WTC11 (cell line): ENCODE results near the gene ITGA5. TPM values are rescaled to one million over a fixed set of nuclear protein-coding genes. Genes with fewer than 3 reads are reported as not detected.

ENCODE experiments used
- ATAC-seq: fragments of 200-7000 bp; cut with Tn5 transposase; 2 replicates; pipeline ENCODE4 v1.10.0; 2021; ENCODE audit warnings: mild to moderate bottlenecking, moderate library complexity
- CTCF ChIA-PET: fragments of 300-600 bp; sonication (Branson Sonifier 250); formaldehyde crosslinking; loops from one replicate; lab custom pipeline; 2021; ENCODE audit warnings: antibody characterized with exemption; lab: Charles Lee
- POLR2A ChIA-PET: fragments of 350-600 bp; sonication (Branson Sonifier 250); formaldehyde crosslinking; loops from one replicate; lab custom pipeline; 2021; ENCODE audit warnings: antibody characterized with exemption; lab: Charles Lee
- DNase-seq: peaks from one replicate; pipeline ENCODE4 v3.0.0; 2021; ENCODE audit warnings: low spot score
- H3K27ac Mint-ChIP-seq: 2 replicates; pipeline ENCODE4 v1.8.0; 2021; ENCODE audit warnings: mixed read lengths
- H3K27me3 Mint-ChIP-seq: 2 replicates; pipeline ENCODE4 v1.8.0; 2021; ENCODE audit warnings: low read depth, mild to moderate bottlenecking, moderate library complexity, mixed read lengths
- H3K36me3 Mint-ChIP-seq: 2 replicates; pipeline ENCODE4 v1.8.0; 2021; ENCODE audit warnings: mixed read lengths
- H3K4me1 Mint-ChIP-seq: 2 replicates; pipeline ENCODE4 v1.8.0; 2022; ENCODE audit warnings: mixed read lengths
- H3K4me3 Mint-ChIP-seq: 2 replicates; pipeline ENCODE4 v1.8.0; 2021; ENCODE audit warnings: mild to moderate bottlenecking, moderate library complexity, mixed read lengths
- H3K9me3 Mint-ChIP-seq: 2 replicates; pipeline ENCODE4 v1.8.0; 2021; ENCODE audit warnings: mixed read lengths
- CTCF ChIP-seq: fragments of 200-600 bp; IDR thresholded peaks from 2 replicates; pipeline ENCODE4 v1.8.0; 2022; ENCODE audit warnings: antibody characterized with exemption
- FOXK1 ChIP-seq: sonication (generic); formaldehyde crosslinking; IDR thresholded peaks from 2 replicates; pipeline ENCODE4 v1.8.0; 2022; ENCODE audit warnings: mild to moderate bottlenecking, moderate library complexity, missing genetic modification reagents
- FOXP1 ChIP-seq: sonication (generic); formaldehyde crosslinking; IDR thresholded peaks from 2 replicates; pipeline ENCODE4 v1.8.0; 2022; ENCODE audit warnings: missing genetic modification reagents, mild to moderate bottlenecking, moderate library complexity, borderline replicate concordance
- GABPB1 ChIP-seq: sonication (generic); formaldehyde crosslinking; IDR thresholded peaks from 2 replicates; pipeline ENCODE4 v1.8.1; 2023; ENCODE audit warnings: mild to moderate bottlenecking, missing genetic modification reagents
- JUN ChIP-seq: sonication (generic); formaldehyde crosslinking; IDR thresholded peaks from 2 replicates; pipeline ENCODE4 v1.8.0; 2023; ENCODE audit warnings: mild to moderate bottlenecking, missing genetic modification reagents
- MXD4 ChIP-seq: fragments of 250-450 bp; sonication (Bioruptor Pico); IDR thresholded peaks from 2 replicates; pipeline ENCODE4 v1.8.0; 2021; ENCODE audit warnings: mild to moderate bottlenecking, moderate library complexity, borderline replicate concordance
- ZNF138 ChIP-seq: sonication (generic); formaldehyde crosslinking; conservative IDR thresholded peaks from 2 replicates; pipeline ENCODE4 v1.8.1; 2022; ENCODE audit warnings: mild to moderate bottlenecking, moderate library complexity, missing genetic modification reagents
- ZNF219 ChIP-seq: sonication (generic); formaldehyde crosslinking; IDR thresholded peaks from 2 replicates; pipeline ENCODE4 v1.8.0; 2023; ENCODE audit warnings: missing genetic modification reagents, mild to moderate bottlenecking, borderline replicate concordance
- ZNF425 ChIP-seq: fragments of 250-450 bp; sonication (Bioruptor Pico); conservative IDR thresholded peaks from 2 replicates; pipeline ENCODE4 v1.9.0; 2021; ENCODE audit warnings: mild to moderate bottlenecking
- ZNF512 ChIP-seq: sonication (generic); formaldehyde crosslinking; IDR thresholded peaks from 2 replicates; pipeline ENCODE4 v1.8.1; 2022; ENCODE audit warnings: missing genetic modification reagents, borderline replicate concordance
- total RNA-seq: library from RNA; stranded (reverse); gene quantifications from 3 replicates; pipeline ENCODE4 v1.2.3, GENCODE V29; 2021

ITGA5 gene
- total RNA-seq, 1 experiment from 2014 or later = 21.9 TPM

GRCh38 chr12:54349036-54349435 lies 70.0 kb downstream of the ITGA5 start:
- Mint-ChIP-seq H3K9me3 (no peaks in the 10 kb centered on the region), H3K27ac (no peak overlapping the region), H3K27me3 (peaks cover 18% of the 10 kb centered on the region), H3K36me3 (peaks cover 46% of the 10 kb centered on the region), H3K4me3 (no peak overlapping the region), H3K4me1 (peaks cover 47% of the 10 kb centered on the region)
- TF ChIP-seq ZNF425 (CRISPR knock-in tag) (no peak), ZNF512 (CRISPR knock-in tag) (no peak), ZNF138 (no peak), FOXK1 (no peak), CTCF (no peak), FOXP1 (CRISPR knock-in tag) (no peak), GABPB1 (CRISPR knock-in tag) (no peak), JUN (CRISPR knock-in tag) (no peak), MXD4 (no peak), ZNF219 (no peak)
- ATAC-seq (no peak), DNase-seq (no peak)
- ChIA-PET CTCF (interaction anchor here (1.0 kb wide), 1 partner anchor 10 kb away, joined by 3 read pairs; no protein-coding TSS in a partner anchor), POLR2A (no interaction called here)

Other genes starting within 250 kb of the ITGA5 start
- 19.2 to 27.5 TPM (median 26.3 TPM) in 3 replicates for gene SMUG1, start 230.3 kb downstream of the ITGA5 start, total RNA-seq
- 182 to 218 TPM (median 216 TPM) in 3 replicates for gene CBX5, start 139.1 kb downstream of the ITGA5 start, total RNA-seq
- 2,589 to 2,788 TPM (median 2,737 TPM) in 3 replicates for gene HNRNPA1, start 138.5 kb downstream of the ITGA5 start, total RNA-seq
- 2.4 to 3.0 TPM (median 3.0 TPM) in 3 replicates for gene NFE2, start 118.3 kb downstream of the ITGA5 start, total RNA-seq
- gene COPZ1, start 94.1 kb downstream of the ITGA5 start, total RNA-seq = 98.2 to 116 TPM (median 115 TPM) in 3 replicates
- 0.13 TPM in 1 of 3 replicates, not detected in the others for gene GPR84, start 54.8 kb downstream of the ITGA5 start, total RNA-seq
- gene ZNF385A, start 34.5 kb downstream of the ITGA5 start, total RNA-seq = 18.4 to 23.5 TPM (median 22.2 TPM) in 3 replicates
- gene GTSF1, start 54.3 kb upstream of the ITGA5 start, total RNA-seq = 0.55 to 0.99 TPM (median 0.74 TPM) in 3 replicates
- 0.41 to 0.76 TPM (median 0.57 TPM) in 3 replicates for gene NCKAP1L, start 78.5 kb upstream of the ITGA5 start, total RNA-seq
- gene PDE1B, start 130.3 kb upstream of the ITGA5 start, total RNA-seq = 0.41 to 1.9 TPM (median 0.64 TPM) in 3 replicates
- gene PPP1R1A, start 169.4 kb upstream of the ITGA5 start, total RNA-seq = 12.4 to 15.5 TPM (median 13.1 TPM) in 3 replicates
- not detected in 3 replicates for gene LACRT, start 215.6 kb upstream of the ITGA5 start, total RNA-seq
- not detected in 3 replicates for gene DCD, start 229.1 kb upstream of the ITGA5 start, total RNA-seq